Endothelial cell of umbilical vein (primary cell): ENCODE measurements around the gene EEF1E1. TPM values are rescaled to one million over a fixed set of nuclear protein-coding genes. Genes with fewer than 3 reads are reported as not detected.

Experiments used
- BruUV-seq: library from RNA; stranded (reverse); fragments of 400-500 nt; replicated peaks from 2 replicates; lab custom pipeline; 2021; lab: Mats Ljungman, UMichigan
- CTCF ChIA-PET: fragments of 300-600, 350-600 bp; sonication (Branson Sonifier 250); formaldehyde crosslinking; loops from one replicate; lab custom pipeline; 2021; ENCODE audit warnings: antibody characterized with exemption, inconsistent platforms; lab: Charles Lee
- POLR2A ChIA-PET: fragments of 300-600, 350-600 bp; sonication (Branson Sonifier 250); formaldehyde crosslinking; loops from one replicate; lab custom pipeline; 2021; ENCODE audit warnings: antibody characterized with exemption, inconsistent platforms; lab: Charles Lee
- DNase-seq: peaks from one replicate; pipeline ENCODE4 v3.0.0-alpha.2; 2011; ENCODE audit warnings: low read depth, low spot score
- FAIRE-seq: peaks from 2 replicates; lab custom pipeline; 2011; peaks lifted over from hg19 to GRCh38; lab: Jason Lieb, UNC
- H2AFZ ChIP-seq: 2 replicates; pipeline ENCODE4 v1.6.0; 2012; ENCODE audit warnings: low read depth, low read length, control low read depth, inconsistent platforms
- H3K27ac ChIP-seq: 2 replicates; pipeline ENCODE4 v1.5.1; 2011; ENCODE audit warnings: low read depth, mild to moderate bottlenecking, control low read depth, low read length, moderate library complexity; ENCODE audit not compliant: insufficient read depth
- H3K27me3 ChIP-seq, 2 experiments: 2 replicates each; pipeline versions ENCODE4 v1.6.0 to v1.6.1; 2011; ENCODE audit warnings: low read length in 2 of 2, mixed read lengths in 1 of 2; ENCODE audit not compliant: control insufficient read depth in 2 of 2, insufficient read depth in 2 of 2
- H3K36me3 ChIP-seq, 2 experiments: 2 replicates in 1 of 2; 3 replicates in 1 of 2; pipeline ENCODE4 v1.5.1; 2011; ENCODE audit warnings: low read length in 2 of 2, mild to moderate bottlenecking in 1 of 2, moderate library complexity in 1 of 2; ENCODE audit not compliant: control insufficient read depth in 2 of 2, insufficient read depth in 2 of 2; ENCODE audit errors: extremely low read depth in 1 of 2
- H3K4me1 ChIP-seq: 3 replicates; pipeline ENCODE4 v1.5.1; 2011; ENCODE audit warnings: mild to moderate bottlenecking, low read length; ENCODE audit not compliant: control insufficient read depth, insufficient read depth; ENCODE audit errors: extremely low read depth
- H3K4me2 ChIP-seq: 2 replicates; pipeline ENCODE4 v1.6.1; 2011; ENCODE audit warnings: low read length, control low read depth, mixed read lengths; ENCODE audit not compliant: insufficient read depth
- H3K4me3 ChIP-seq, 3 experiments: fragments of 200-600 bp in 1 of 3; sonication (generic), shearing (Covaris generic) in 1 of 3; replicated peaks in 1 of 3; 2 replicates each; pipeline ENCODE4 v1.5.1; 2011 to 2016; ENCODE audit warnings: control low read depth in 3 of 3, low read length in 3 of 3, mild to moderate bottlenecking in 2 of 3, inconsistent platforms in 1 of 3, low read depth in 1 of 3, moderate library complexity in 1 of 3; ENCODE audit not compliant: insufficient read depth in 1 of 3
- H3K79me2 ChIP-seq: 2 replicates; pipeline ENCODE4 v1.6.0; 2012; ENCODE audit warnings: low read length, inconsistent platforms; ENCODE audit not compliant: control insufficient read depth, insufficient read depth
- H3K9ac ChIP-seq: replicated peaks from 2 replicates; pipeline ENCODE3; 2011; ENCODE audit warnings: low read length, control low read depth; ENCODE audit not compliant: insufficient read depth; ENCODE audit errors: extremely low read depth
- H3K9me1 ChIP-seq: replicated peaks from 3 replicates; pipeline ENCODE4 v1.6.0; 2011; ENCODE audit warnings: mild to moderate bottlenecking, low read length; ENCODE audit not compliant: control insufficient read depth, insufficient read depth; ENCODE audit errors: extremely low read depth
- H3K9me3 ChIP-seq: replicated peaks from 2 replicates; pipeline ENCODE4 v1.5.1; 2012; ENCODE audit warnings: low read length, inconsistent platforms; ENCODE audit not compliant: control insufficient read depth, insufficient read depth
- H4K20me1 ChIP-seq: replicated peaks from 2 replicates; pipeline ENCODE3; 2011; ENCODE audit warnings: mild to moderate bottlenecking, low read length; ENCODE audit not compliant: control insufficient read depth, insufficient read depth; ENCODE audit errors: extremely low read depth
- CTCF ChIP-seq, 2 donors: IDR thresholded peaks; 1 replicate in 1 of 2; 2 replicates in 1 of 2; pipeline ENCODE4 v1.5.1; 2011; ENCODE audit warnings: low read length in 2 of 2, mild to moderate bottlenecking in 2 of 2, moderate library complexity in 2 of 2, control low read depth in 1 of 2, inconsistent platforms in 1 of 2, low read depth in 1 of 2; ENCODE audit not compliant: insufficient read depth in 1 of 2; ENCODE audit errors: extremely low read depth in 1 of 2
- EZH2 ChIP-seq: IDR thresholded peaks from 2 replicates; pipeline ENCODE4 v1.6.1; 2012; ENCODE audit warnings: borderline replicate concordance, low read depth, mild to moderate bottlenecking, moderate library complexity, low read length, inconsistent platforms; ENCODE audit not compliant: severe bottlenecking
- FOS ChIP-seq: IDR thresholded peaks from 2 replicates; pipeline ENCODE4 v1.6.1; 2011; ENCODE audit warnings: mild to moderate bottlenecking, low read length, moderate library complexity, borderline replicate concordance; ENCODE audit not compliant: insufficient read depth
- GATA2 ChIP-seq: IDR thresholded peaks from 2 replicates; pipeline ENCODE4 v1.7.0; 2011; ENCODE audit warnings: low read depth, mild to moderate bottlenecking, moderate library complexity, mixed read lengths, low read length; ENCODE audit not compliant: insufficient read length, insufficient read depth
- JUN ChIP-seq: IDR thresholded peaks from 2 replicates; pipeline ENCODE4 v1.6.1; 2011; ENCODE audit warnings: borderline replicate concordance, low read depth; ENCODE audit not compliant: insufficient read length, insufficient read depth
- MAX ChIP-seq: IDR thresholded peaks from 2 replicates; pipeline ENCODE4 v1.6.1; 2011; ENCODE audit not compliant: insufficient read depth, insufficient read length
- POLR2A ChIP-seq: IDR thresholded peaks from 2 replicates; pipeline ENCODE4 v1.6.1; 2012; ENCODE audit warnings: low read depth, mild to moderate bottlenecking, control low read depth, low read length
- dilution Hi-C: fragments of 300-500 bp; cut with MboI; formaldehyde crosslinking; loops from one replicate; pipeline ENCODE4 v1.15.0; 2019; ENCODE audit warnings: low sequenced_read_pairs; ENCODE audit not compliant: extremely low pct_ligation_motif_present
- intact Hi-C: fragments of 100-400 bp; cut with micrococcal nuclease; formaldehyde crosslinking; loops from one replicate; pipeline ENCODE4 v1.10.0; 2022
- polyA plus RNA-seq, 4 experiments: library from polyadenylated mRNA; depleted of rRNA in 3 of 4; stranded (reverse) in 3 of 4; unstranded in 1 of 4; fragments of >200 nt; gene quantifications; 2 replicates each; pipeline versions ENCODE4 v1.2.1 to v1.2.3, GENCODE V29; 2011 to 2012; ENCODE audit warnings: missing spikeins in 1 of 4
- total RNA-seq: library from RNA; stranded (reverse); gene quantifications from 2 replicates; pipeline ENCODE4 v1.2.3, GENCODE V29; 2021

EEF1E1 gene
- total and polyA plus RNA-seq, 2 donors (not counting 3 experiments of a cell fraction or from before 2014, with no cell fraction given), result 53.8 to 58.1 TPM

- dilution Hi-C loops (no loop called here), intact Hi-C loops (no loop called here)
- Histone ChIP-seq H3K27ac (no peak overlapping the region), H3K4me3 (no peak overlapping the region), H3K79me2 (no peaks in the 10 kb centered on the region), H3K4me1 (no peaks in the 10 kb centered on the region), H4K20me1 (no peaks in the 10 kb centered on the region), H2AFZ (no peak overlapping the region), H3K9ac (no peak overlapping the region), H3K4me2 (no peak overlapping the region), H3K9me1 (no peaks in the 10 kb centered on the region), H3K27me3 (peaks cover 4 to 6% of the 10 kb centered on the region in 2 experiments), H3K36me3 (no peaks in the 10 kb centered on the region), H3K9me3 (no peaks in the 10 kb centered on the region)
- POLR2A ChIA-PET, result no interaction called here
- BruUV-seq, result no TSS peak
- DNase-seq, result no peak
- CTCF ChIA-PET, result interaction anchor here (1.2 to 8.7 kb wide), 5 partner anchors 9 to 851 kb away, joined by 4 to 556 read pairs (median 9); partner anchors contain the start of gene EEF1E1
- no peak for FAIRE-seq
- TF ChIP-seq MAX (no peak), GATA2 (no peak), JUN (no peak), POLR2A (no peak), EZH2 (no peak)
These were observed 29.8 kb upstream of the EEF1E1 start for GRCh38 chr6:8132130-8132529.

- dilution Hi-C loops (no loop called here), intact Hi-C loops (loop anchor here (1.0 kb wide), 2 partner anchors 67 to 88 kb away; partner anchors contain the start of gene BLOC1S5)
- peaks cover 4 to 6% of the 10 kb centered on the region in 2 experiments for H3K27me3 ChIP-seq
- no peaks in the 10 kb centered on the region for H3K9me1 ChIP-seq
- H3K4me2 ChIP-seq, result no peak overlapping the region
- no peak overlapping the region for H3K4me3 ChIP-seq
- H3K79me2 ChIP-seq, result no peaks in the 10 kb centered on the region
- no peak overlapping the region for H2AFZ ChIP-seq
- FAIRE-seq, result peak; percentile 88
- POLR2A ChIA-PET, result interaction anchor here (1.1 kb wide), 1 partner anchor 88 kb away, joined by 6 read pairs; no protein-coding TSS in a partner anchor
- no peak overlapping the region for H3K9ac ChIP-seq
- H4K20me1 ChIP-seq, result no peaks in the 10 kb centered on the region
- H3K9me3 ChIP-seq, result no peaks in the 10 kb centered on the region
- TF ChIP-seq CTCF (IDR thresholded peaks at IDR 0.05; ENCODE audit: extremely low read depth in 1 of 2, insufficient read depth in 1 of 2, low read depth in 1 of 2, low read length in 2 of 2) (peak; percentile 48 to 60), FOS (no peak)
- CTCF ChIA-PET, result interaction anchor here (0.7 to 8.7 kb wide), 18 partner anchors 9 to 852 kb away, joined by 3 to 556 read pairs (median 4); partner anchors contain the start of genes BLOC1S5 and EEF1E1
- no peaks in the 10 kb centered on the region for H3K36me3 ChIP-seq
- BruUV-seq, result no TSS peak
- no peaks in the 10 kb centered on the region for H3K4me1 ChIP-seq
- DNase-seq, result peak; percentile 65
- no peak overlapping the region for H3K27ac ChIP-seq
These were observed 29.0 kb upstream of the EEF1E1 start for GRCh38 chr6:8131265-8131897.
